H9 (cell line): ENCODE data around the gene PTPRF. TPM values are rescaled to one million over a fixed set of nuclear protein-coding genes. Genes with fewer than 3 reads are reported as not detected.

Experiments used
- DNase-seq: peaks from one replicate; pipeline ENCODE4 v3.0.0-alpha.2; 2017
- H2AFZ ChIP-seq: one replicate; pipeline ENCODE4 v1.6.1; 2013; ENCODE audit warnings: mild to moderate bottlenecking, low read length, control low read depth, moderate library complexity
- H2AK5ac ChIP-seq: 2 replicates; pipeline ENCODE4 v1.6.1; 2013; ENCODE audit warnings: low read length, control low read depth, mixed read lengths; ENCODE audit not compliant: insufficient read length
- H2BK120ac ChIP-seq: one replicate; pipeline ENCODE4 v1.6.1; 2013; ENCODE audit warnings: low read depth, mild to moderate bottlenecking, low read length, control low read depth, inconsistent platforms; ENCODE audit not compliant: poor library complexity, severe bottlenecking
- H2BK12ac ChIP-seq: 2 replicates; pipeline ENCODE4 v1.6.1; 2013; ENCODE audit warnings: low read length, control low read depth, mixed read lengths, low read depth; ENCODE audit not compliant: insufficient read length
- H2BK15ac ChIP-seq: 2 replicates; pipeline ENCODE4 v1.6.1; 2013; ENCODE audit warnings: low read depth, low read length, control low read depth
- H2BK20ac ChIP-seq: one replicate; pipeline ENCODE4 v1.6.1; 2013; ENCODE audit warnings: low read depth, mild to moderate bottlenecking, low read length, control low read depth, inconsistent platforms; ENCODE audit not compliant: poor library complexity, severe bottlenecking
- H2BK5ac ChIP-seq: 2 replicates; pipeline ENCODE4 v1.6.1; 2013; ENCODE audit warnings: low read length, control low read depth, mixed read lengths; ENCODE audit not compliant: insufficient read length
- H3K14ac ChIP-seq: 2 replicates; pipeline ENCODE4 v1.6.1; 2013; ENCODE audit warnings: low read length, control low read depth; ENCODE audit not compliant: insufficient read depth
- H3K18ac ChIP-seq: 2 replicates; pipeline ENCODE4 v1.6.1; 2013; ENCODE audit warnings: low read depth, mild to moderate bottlenecking, mixed read lengths, low read length, control low read depth; ENCODE audit not compliant: insufficient read length
- H3K23ac ChIP-seq: 2 replicates; pipeline ENCODE4 v1.6.1; 2013; ENCODE audit warnings: low read length, control low read depth, mixed read lengths, low read depth; ENCODE audit not compliant: insufficient read length
- H3K23me2 ChIP-seq: 2 replicates; pipeline ENCODE4 v1.6.1; 2013; ENCODE audit warnings: low read depth, mild to moderate bottlenecking, mixed read lengths, low read length, control low read depth; ENCODE audit not compliant: insufficient read length, poor library complexity, severe bottlenecking
- H3K27ac ChIP-seq: 2 replicates; pipeline ENCODE4 v1.5.1; 2013; ENCODE audit warnings: low read length, control low read depth, mixed read lengths, low read depth; ENCODE audit not compliant: insufficient read length
- H3K27me3 ChIP-seq: 2 replicates; pipeline ENCODE4 v1.6.1; 2013; ENCODE audit warnings: low read length, control low read depth, inconsistent platforms; ENCODE audit not compliant: insufficient read depth
- H3K4ac ChIP-seq: 2 replicates; pipeline ENCODE4 v1.6.1; 2013; ENCODE audit warnings: low read depth, mild to moderate bottlenecking, control low read depth, inconsistent platforms, low read length, moderate library complexity
- H3K4me1 ChIP-seq: 2 replicates; pipeline ENCODE4 v1.6.1; 2013; ENCODE audit warnings: low read length, control low read depth, inconsistent platforms; ENCODE audit not compliant: insufficient read depth
- H3K4me2 ChIP-seq: 2 replicates; pipeline ENCODE4 v1.6.1; 2013; ENCODE audit warnings: low read length, control low read depth, mixed read lengths; ENCODE audit not compliant: insufficient read length, insufficient read depth
- H3K56ac ChIP-seq: 2 replicates; pipeline ENCODE4 v1.6.1; 2013; ENCODE audit warnings: low read depth, mild to moderate bottlenecking, mixed read lengths, low read length, control low read depth; ENCODE audit not compliant: insufficient read length
- H3K79me1 ChIP-seq: 2 replicates; pipeline ENCODE4 v1.6.1; 2013; ENCODE audit warnings: low read depth, mild to moderate bottlenecking, moderate library complexity, low read length, control low read depth, inconsistent platforms; ENCODE audit not compliant: insufficient read depth, poor library complexity, severe bottlenecking
- H3K79me2 ChIP-seq: 2 replicates; pipeline ENCODE4 v1.6.1; 2013; ENCODE audit warnings: low read length, control low read depth, inconsistent platforms; ENCODE audit not compliant: insufficient read depth
- H3K9ac ChIP-seq: 2 replicates; pipeline ENCODE4 v1.6.1; 2013; ENCODE audit warnings: low read length, control low read depth, mixed read lengths; ENCODE audit not compliant: insufficient read length; ENCODE audit errors: extremely low read depth
- H3K9me3 ChIP-seq: one replicate; pipeline ENCODE4 v1.6.1; 2013; ENCODE audit warnings: low read depth, low read length, inconsistent platforms; ENCODE audit not compliant: control insufficient read depth
- H3T11ph ChIP-seq: one replicate; pipeline ENCODE4 v1.6.1; 2013; ENCODE audit warnings: mild to moderate bottlenecking, low read length, control low read depth, inconsistent platforms
- H4K20me1 ChIP-seq: one replicate; pipeline ENCODE4 v1.6.1; 2013; ENCODE audit not compliant: control insufficient read depth, insufficient read length, insufficient read depth
- H4K5ac ChIP-seq: 2 replicates; pipeline ENCODE4 v1.6.1; 2013; ENCODE audit warnings: low read depth, mild to moderate bottlenecking, mixed read lengths, low read length, control low read depth; ENCODE audit not compliant: insufficient read length
- H4K8ac ChIP-seq: replicated peaks from 2 replicates; pipeline ENCODE4 v1.6.1; 2013; ENCODE audit warnings: low read length, control low read depth, mixed read lengths, low read depth; ENCODE audit not compliant: insufficient read length
- H4K91ac ChIP-seq: 2 replicates; pipeline ENCODE4 v1.6.1; 2013; ENCODE audit warnings: low read depth, mild to moderate bottlenecking, moderate library complexity, mixed read lengths, low read length, control low read depth; ENCODE audit not compliant: insufficient read length
- H3K27ac Mint-ChIP-seq, 3 experiments: 2 replicates in 2 of 3; 3 replicates in 1 of 3; pipeline ENCODE4 v1.8.0; 2020 to 2021; ENCODE audit warnings: mixed read lengths in 3 of 3, mild to moderate bottlenecking in 1 of 3, moderate library complexity in 1 of 3
- H3K27me3 Mint-ChIP-seq: 2 replicates; pipeline ENCODE4 v1.8.0; 2021; ENCODE audit warnings: low read depth, mild to moderate bottlenecking, moderate library complexity, mixed read lengths
- H3K36me3 Mint-ChIP-seq, 3 experiments: 2 replicates in 2 of 3; 3 replicates in 1 of 3; pipeline ENCODE4 v1.8.0; 2020 to 2021; ENCODE audit warnings: low read depth in 3 of 3, mixed read lengths in 3 of 3; ENCODE audit not compliant: insufficient read depth in 1 of 3
- H3K4me1 Mint-ChIP-seq, 2 experiments: 2 replicates each; pipeline ENCODE4 v1.8.0; 2020; ENCODE audit warnings: mixed read lengths in 2 of 2
- H3K4me3 Mint-ChIP-seq, 2 experiments: 2 replicates in 1 of 2; 3 replicates in 1 of 2; pipeline ENCODE4 v1.8.0; 2020 to 2021; ENCODE audit warnings: mild to moderate bottlenecking in 2 of 2, mixed read lengths in 2 of 2, moderate library complexity in 1 of 2
- H3K9me3 Mint-ChIP-seq, 2 experiments: 2 replicates in 1 of 2; 3 replicates in 1 of 2; pipeline ENCODE4 v1.8.0; 2020; ENCODE audit warnings: mild to moderate bottlenecking in 2 of 2, mixed read lengths in 2 of 2, moderate library complexity in 1 of 2
- CTCF ChIP-seq: fragments of 200-600 bp; sonication (generic); conservative IDR thresholded peaks from 3 replicates; pipeline ENCODE4 v1.8.0; 2021; ENCODE audit warnings: antibody characterized with exemption, mild to moderate bottlenecking
- WGBS: extraction: QIAGEN DNeasy Blood & Tissue Kit; methylation state at CpG from one replicate; pipeline ENCODE4 v1.1.7; 2013; ENCODE audit warnings: missing lambda C conversion rate, low lambda C conversion rate, mixed read lengths; ENCODE audit not compliant: insufficient read length; ENCODE audit errors: extremely low coverage; 5-methylcytosine and 5-hydroxymethylcytosine counted together
- total RNA-seq: library from RNA; stranded (reverse); gene quantifications from 2 replicates; pipeline ENCODE4 v1.2.1, GENCODE V29; 2021

PTPRF gene
- total RNA-seq, 1 experiment from 2014 or later, result 193 TPM

GRCh38 chr1:43619314-43619790 lies 88.7 kb downstream of the PTPRF start:
- Histone ChIP-seq H3K27me3 (no peaks in the 10 kb centered on the region), H2BK5ac (no peak overlapping the region), H4K91ac (no peak overlapping the region), H2BK15ac (no peak overlapping the region), H3K56ac (no peak overlapping the region), H3K79me2 (no peaks in the 10 kb centered on the region), H3K14ac (no peak overlapping the region), H3K4me1 (no peaks in the 10 kb centered on the region), H4K8ac (no peak overlapping the region), H3K9ac (no peak overlapping the region), H2BK20ac (no peak overlapping the region), H3K23ac (no peak overlapping the region), H2AFZ (no peak overlapping the region), H3K79me1 (no peaks in the 10 kb centered on the region), H2BK120ac (no peak overlapping the region), H3K9me3 (no peaks in the 10 kb centered on the region), H3K27ac (no peak overlapping the region), H4K20me1 (no peaks in the 10 kb centered on the region), H3K4me2 (no peak overlapping the region), H2AK5ac (no peak overlapping the region), H3K4ac (no peak overlapping the region), H3K23me2 (no peaks in the 10 kb centered on the region), H2BK12ac (no peak overlapping the region), H3K18ac (no peak overlapping the region), H3T11ph (no peak overlapping the region), H4K5ac (no peak overlapping the region)
- Mint-ChIP-seq H3K9me3 (no peaks in the 10 kb centered on the region), H3K36me3 (peaks cover 27 to 80% (median 79%) of the 10 kb centered on the region in 3 experiments), H3K4me1 (no peaks in the 10 kb centered on the region), H3K4me3 (no peak overlapping the region), H3K27ac (no peak overlapping the region), H3K27me3 (no peaks in the 10 kb centered on the region; the same call in 1 of the 2 replicates)
- no peak for DNase-seq
- no peak for TF ChIP-seq CTCF
- no CpG with 5 or more reads among the region's 21 CpGs for WGBS
